ENCODE measurements around the gene PICALM. TPM values are rescaled to one million over a fixed set of nuclear protein-coding genes. Genes with fewer than 3 reads are reported as not detected.
A peak's percentile ranks its signal among the peaks of the same experiment; 100 is the strongest.

PICALM gene
- total and polyA plus RNA-seq, 2 donors (not counting 1 experiment from before 2014, with no cell fraction given), result 48.4 to 165 TPM

DNA sequence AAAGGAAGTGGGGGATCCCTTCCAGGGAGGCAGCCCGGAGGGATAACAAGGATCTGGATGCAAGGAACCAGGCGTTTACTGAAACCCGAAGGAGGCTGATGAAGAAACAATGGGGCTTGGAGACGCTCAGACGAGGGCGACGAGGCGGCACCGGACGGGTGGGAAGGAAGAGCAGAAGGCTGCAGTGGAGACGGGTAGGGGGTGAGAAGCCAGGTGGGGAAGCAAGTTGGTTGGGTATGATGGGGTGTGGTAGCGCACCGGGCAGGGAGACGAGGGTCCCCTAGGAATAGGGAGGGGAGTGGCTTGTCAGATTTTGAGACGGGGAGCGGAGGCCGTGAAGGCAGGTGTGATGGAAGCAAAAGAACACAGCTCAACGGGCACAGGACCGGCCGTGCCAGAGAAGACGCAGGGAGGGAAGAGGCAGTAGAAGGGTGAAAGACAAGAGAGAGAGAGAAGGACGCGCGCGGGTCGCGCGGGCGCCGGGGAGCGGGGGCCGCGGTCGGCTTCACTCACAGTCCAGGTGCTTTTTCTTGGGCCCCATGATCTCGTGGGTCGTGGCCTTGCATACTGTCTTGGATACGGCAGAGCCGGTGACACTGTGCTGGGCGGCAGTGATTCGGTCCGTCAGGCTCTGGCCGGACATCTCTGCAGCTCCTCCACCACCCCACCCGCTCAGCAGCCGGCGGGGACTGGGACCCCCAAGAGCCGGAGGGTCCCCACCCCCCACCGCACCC, 579 bp downstream of the PICALM start:
- Histone ChIP-seq H3K4me1 (ENCODE audit: control insufficient read depth in 2 of 2, insufficient read depth in 2 of 2, low read length in 2 of 2) (peaks cover 31 to 38% of the 10 kb centered on the region in 2 donors), H3K27me3 (replicated peaks in 1 of 4; ENCODE audit: control extremely low read depth in 1 of 4, control insufficient read depth in 3 of 4, insufficient read depth in 4 of 4, low read length in 3 of 4) (no peaks in the 10 kb centered on the region), H3K27ac (ENCODE audit: low read length in 2 of 2) (peak overlapping the region; percentile 88 to 95), H2AFZ (ENCODE audit: insufficient read depth, low read depth, low read length, poor library complexity, severe bottlenecking) (peak overlapping the region; percentile 85), H3K9ac (ENCODE audit: low read length) (peak overlapping the region; percentile 81), H4K20me1 (ENCODE audit: control insufficient read depth, insufficient read depth, low read length, poor library complexity, severe bottlenecking) (peaks cover 24% of the 10 kb centered on the region), H3K4me2 (replicated peaks; ENCODE audit: low read depth, low read length, poor library complexity, severe bottlenecking) (peak overlapping the region; percentile 84), H3K36me3 (replicated peaks in 1 of 2; ENCODE audit: control extremely low read depth in 1 of 2, control insufficient read depth in 1 of 2, extremely low read depth in 1 of 2, insufficient read depth in 2 of 2, low read length in 1 of 2) (no peaks in the 10 kb centered on the region), H3K9me3 (ENCODE audit: control extremely low read depth in 1 of 3, control insufficient read depth in 2 of 3, insufficient read depth in 1 of 3, low read length in 2 of 3) (no peaks in the 10 kb centered on the region), H3K79me2 (ENCODE audit: control insufficient read depth, insufficient read depth, low read length) (peaks cover 55% of the 10 kb centered on the region), H3K4me3 (ENCODE audit: control extremely low read depth in 1 of 5, extremely low read depth in 1 of 5, insufficient read depth in 1 of 5, low read depth in 2 of 5, low read length in 4 of 5) (peak overlapping the region; percentile 76 to 93 (median 86))
- Mint-ChIP-seq H3K4me1 (peaks cover 48% of the 10 kb centered on the region), H3K27me3 (no peaks in the 10 kb centered on the region), H3K4me3 (peak overlapping the region; percentile 100), H3K9me3 (ENCODE audit: insufficient read depth) (no peaks in the 10 kb centered on the region), H3K27ac (peak overlapping the region; percentile 99)
- intact Hi-C loops (cut with micrococcal nuclease), result loop anchor here (1.0 to 2.0 kb wide), 2 partner anchors 26 to 422 kb away; partner anchors contain the start of gene TMEM126A
- no peak for TF ChIP-seq EZH2 (IDR thresholded peaks at IDR 0.05; ENCODE audit: borderline replicate concordance, insufficient read depth, low read depth, low read length, poor library complexity, severe bottlenecking)
- TF ChIP-seq, protein P1, sequence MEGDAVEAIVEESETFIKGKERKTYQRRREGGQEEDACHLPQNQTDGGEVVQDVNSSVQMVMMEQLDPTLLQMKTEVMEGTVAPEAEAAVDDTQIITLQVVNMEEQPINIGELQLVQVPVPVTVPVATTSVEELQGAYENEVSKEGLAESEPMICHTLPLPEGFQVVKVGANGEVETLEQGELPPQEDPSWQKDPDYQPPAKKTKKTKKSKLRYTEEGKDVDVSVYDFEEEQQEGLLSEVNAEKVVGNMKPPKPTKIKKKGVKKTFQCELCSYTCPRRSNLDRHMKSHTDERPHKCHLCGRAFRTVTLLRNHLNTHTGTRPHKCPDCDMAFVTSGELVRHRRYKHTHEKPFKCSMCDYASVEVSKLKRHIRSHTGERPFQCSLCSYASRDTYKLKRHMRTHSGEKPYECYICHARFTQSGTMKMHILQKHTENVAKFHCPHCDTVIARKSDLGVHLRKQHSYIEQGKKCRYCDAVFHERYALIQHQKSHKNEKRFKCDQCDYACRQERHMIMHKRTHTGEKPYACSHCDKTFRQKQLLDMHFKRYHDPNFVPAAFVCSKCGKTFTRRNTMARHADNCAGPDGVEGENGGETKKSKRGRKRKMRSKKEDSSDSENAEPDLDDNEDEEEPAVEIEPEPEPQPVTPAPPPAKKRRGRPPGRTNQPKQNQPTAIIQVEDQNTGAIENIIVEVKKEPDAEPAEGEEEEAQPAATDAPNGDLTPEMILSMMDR (IDR thresholded peaks at IDR 0.05), result no peak
- CTCF ChIA-PET, result interaction anchor here (0.9 to 4.9 kb wide), 14 partner anchors 9 to 440 kb away, joined by 3 to 49 read pairs (median 5); partner anchors contain the start of genes EED and TMEM126B
- ATAC-seq (ENCODE audit: low read depth) (peak; percentile 11), DNase-seq (peak; percentile 79)
- WGBS (ENCODE audit: insufficient coverage), result 0% methylated on average over 40 of the region's 47 CpGs
- POLR2A ChIA-PET, result interaction anchor here (0.7 to 2.9 kb wide), 7 partner anchors 49 to 178 kb away, joined by 3 to 28 read pairs (median 7); partner anchors contain the start of gene EED

DNA sequence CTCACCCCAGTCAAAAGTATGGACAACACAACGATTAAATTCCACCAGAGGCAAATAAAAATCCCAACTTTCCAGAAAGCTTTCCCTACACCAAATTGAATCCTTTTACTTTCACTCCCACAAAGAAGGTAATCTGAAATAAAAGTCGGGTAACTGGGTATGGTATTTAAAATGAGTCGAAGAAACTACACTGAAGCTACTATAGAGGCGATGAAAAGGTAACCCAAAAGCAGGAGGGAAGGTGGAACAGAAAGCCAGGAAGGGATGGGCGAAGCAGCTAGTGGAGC, 1.1 kb downstream of the PICALM start:
- Histone ChIP-seq H3K4me2 (replicated peaks; ENCODE audit: low read depth, low read length, poor library complexity, severe bottlenecking) (peak overlapping the region; percentile 84), H3K9ac (ENCODE audit: low read length) (peak overlapping the region; percentile 81), H3K27ac (ENCODE audit: low read length in 2 of 2) (peak overlapping the region; percentile 88 to 95), H3K27me3 (replicated peaks in 1 of 4; ENCODE audit: control extremely low read depth in 1 of 4, control insufficient read depth in 3 of 4, insufficient read depth in 4 of 4, low read length in 3 of 4) (no peaks in the 10 kb centered on the region), H3K79me2 (ENCODE audit: control insufficient read depth, insufficient read depth, low read length) (peaks cover 60% of the 10 kb centered on the region), H3K4me3 (ENCODE audit: control extremely low read depth in 1 of 5, extremely low read depth in 1 of 5, insufficient read depth in 1 of 5, low read depth in 2 of 5, low read length in 4 of 5) (peak overlapping the region; percentile 76 to 93 (median 86)), H3K4me1 (ENCODE audit: control insufficient read depth in 2 of 2, insufficient read depth in 2 of 2, low read length in 2 of 2) (peaks cover 32 to 42% of the 10 kb centered on the region in 2 donors), H2AFZ (ENCODE audit: insufficient read depth, low read depth, low read length, poor library complexity, severe bottlenecking) (peak overlapping the region; percentile 85), H3K36me3 (replicated peaks in 1 of 2; ENCODE audit: control extremely low read depth in 1 of 2, control insufficient read depth in 1 of 2, extremely low read depth in 1 of 2, insufficient read depth in 2 of 2, low read length in 1 of 2) (no peaks in the 10 kb centered on the region), H4K20me1 (ENCODE audit: control insufficient read depth, insufficient read depth, low read length, poor library complexity, severe bottlenecking) (peaks cover 26% of the 10 kb centered on the region), H3K9me3 (ENCODE audit: control extremely low read depth in 1 of 3, control insufficient read depth in 2 of 3, insufficient read depth in 1 of 3, low read length in 2 of 3) (no peaks in the 10 kb centered on the region)
- ChIA-PET CTCF (interaction anchor here (1.0 to 4.9 kb wide), 9 partner anchors 9 to 440 kb away, joined by 3 to 49 read pairs (median 6); partner anchors contain the start of genes EED and TMEM126B), POLR2A (interaction anchor here (0.6 to 2.9 kb wide), 6 partner anchors 50 to 193 kb away, joined by 3 to 28 read pairs (median 12); partner anchors contain the start of gene EED)
- intact Hi-C loops (cut with micrococcal nuclease), result loop anchor here (1.0 to 2.0 kb wide), 2 partner anchors 25 to 421 kb away; partner anchors contain the start of gene TMEM126A
- Mint-ChIP-seq H3K27ac (peak overlapping the region; percentile 99), H3K9me3 (ENCODE audit: insufficient read depth) (no peaks in the 10 kb centered on the region), H3K4me3 (peak overlapping the region; percentile 100), H3K27me3 (no peaks in the 10 kb centered on the region), H3K4me1 (peaks cover 52% of the 10 kb centered on the region)
- no peak for ATAC-seq (ENCODE audit: low read depth)
- WGBS (ENCODE audit: insufficient coverage), result 0% methylated on average over 3 of the region's 5 CpGs
- no peak for TF ChIP-seq EZH2 (IDR thresholded peaks at IDR 0.05; ENCODE audit: borderline replicate concordance, insufficient read depth, low read depth, low read length, poor library complexity, severe bottlenecking)
- TF ChIP-seq, protein P1 (IDR thresholded peaks at IDR 0.05), result no peak
- DNase-seq, result no peak

Data from B cell (primary cell).